ENCODE measurements around the gene ZNF80. TPM values are rescaled to one million over a fixed set of nuclear protein-coding genes. Genes with fewer than 3 reads are reported as not detected.

The ZNF80 gene
- total and polyA plus RNA-seq, 4 donors, result 0.15 TPM; not detected in 3

DNA sequence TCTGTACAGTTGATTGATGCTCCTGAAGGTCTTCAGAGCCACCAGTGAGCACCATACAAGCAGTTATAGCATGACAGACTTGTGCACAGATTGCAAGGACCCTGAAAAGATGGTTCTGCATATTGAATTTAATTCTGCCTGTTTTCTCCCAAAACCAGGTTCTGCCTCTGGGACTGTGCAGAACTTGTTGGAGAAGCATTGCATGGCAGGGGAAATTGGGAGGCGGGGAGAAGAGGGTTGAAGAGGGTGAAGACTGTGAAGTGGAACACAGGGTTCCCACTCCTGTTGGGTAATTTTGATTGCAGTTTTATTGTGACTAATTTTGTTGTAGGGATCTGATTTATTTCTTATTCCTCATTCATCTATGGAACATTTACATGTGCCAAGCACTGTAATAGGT is 10.3 kb downstream of the ZNF80 start:
- Histone ChIP-seq H3K4me1 (ENCODE audit: control insufficient read depth in 1 of 2, insufficient read depth in 2 of 2, low read length in 2 of 2) (no peaks in the 10 kb centered on the region), H3K36me3 (ENCODE audit: control insufficient read depth in 1 of 2, insufficient read depth in 2 of 2, low read length in 1 of 2) (no peaks in the 10 kb centered on the region), H3K27ac (ENCODE audit: low read depth in 1 of 2, low read length in 2 of 2) (no peak overlapping the region), H3K4me3 (ENCODE audit: low read length in 2 of 2) (no peak overlapping the region), H3K27me3 (ENCODE audit: control insufficient read depth in 1 of 2, insufficient read depth in 2 of 2, low read length in 1 of 2) (no peaks in the 10 kb centered on the region), H3K9me3 (ENCODE audit: control insufficient read depth, low read length) (peaks cover 7% of the 10 kb centered on the region)
- ATAC-seq (ENCODE audit: low FRiP score), result no peak
- intact Hi-C loops (cut with DNase I), result no loop called here
- WGBS, 2 donors, result 97 to 100% methylated on average over 1 of the region's 1 CpG
- no peak for DNase-seq

- H3K9me3 ChIP-seq (ENCODE audit: control insufficient read depth, low read length), result peaks cover 7% of the 10 kb centered on the region
- H3K36me3 ChIP-seq (ENCODE audit: control insufficient read depth in 1 of 2, insufficient read depth in 2 of 2, low read length in 1 of 2), result no peaks in the 10 kb centered on the region
- intact Hi-C loops (cut with DNase I), result no loop called here
- no peaks in the 10 kb centered on the region for H3K27me3 ChIP-seq (ENCODE audit: control insufficient read depth in 1 of 2, insufficient read depth in 2 of 2, low read length in 1 of 2)
- DNase-seq, result no peak
- no peak overlapping the region for H3K4me3 ChIP-seq (ENCODE audit: low read length in 2 of 2)
- WGBS, 2 donors, result 92 to 95% methylated on average over 2 of the region's 2 CpGs
- H3K27ac ChIP-seq (ENCODE audit: low read depth in 1 of 2, low read length in 2 of 2), result no peak overlapping the region
- H3K4me1 ChIP-seq (ENCODE audit: control insufficient read depth in 1 of 2, insufficient read depth in 2 of 2, low read length in 2 of 2), result no peaks in the 10 kb centered on the region
- ATAC-seq (ENCODE audit: low FRiP score), result no peak
Measured at GRCh38 chr3:114226313-114226712, 11.1 kb downstream of the ZNF80 start.

- DNase-seq, result no peak
- Histone ChIP-seq H3K36me3 (ENCODE audit: control insufficient read depth in 1 of 2, insufficient read depth in 2 of 2, low read length in 1 of 2) (no peaks in the 10 kb centered on the region), H3K9me3 (ENCODE audit: control insufficient read depth, low read length) (peaks cover 7% of the 10 kb centered on the region), H3K4me1 (ENCODE audit: control insufficient read depth in 1 of 2, insufficient read depth in 2 of 2, low read length in 2 of 2) (no peaks in the 10 kb centered on the region), H3K27me3 (ENCODE audit: control insufficient read depth in 1 of 2, insufficient read depth in 2 of 2, low read length in 1 of 2) (no peaks in the 10 kb centered on the region), H3K4me3 (ENCODE audit: low read length in 2 of 2) (no peak overlapping the region), H3K27ac (ENCODE audit: low read depth in 1 of 2, low read length in 2 of 2) (no peak overlapping the region)
- no peak for ATAC-seq (ENCODE audit: low FRiP score)
- intact Hi-C loops (cut with DNase I), result no loop called here
- WGBS, 2 donors, result 59 to 63% methylated on average over 3 of the region's 3 CpGs
Measured at GRCh38 chr3:114223143-114223542, 14.2 kb downstream of the ZNF80 start.

- no peak for ATAC-seq (ENCODE audit: low FRiP score)
- Histone ChIP-seq H3K27me3 (ENCODE audit: control insufficient read depth in 1 of 2, insufficient read depth in 2 of 2, low read length in 1 of 2) (no peaks in the 10 kb centered on the region), H3K36me3 (ENCODE audit: control insufficient read depth in 1 of 2, insufficient read depth in 2 of 2, low read length in 1 of 2) (no peaks in the 10 kb centered on the region), H3K4me1 (ENCODE audit: control insufficient read depth in 1 of 2, insufficient read depth in 2 of 2, low read length in 2 of 2) (no peaks in the 10 kb centered on the region), H3K27ac (ENCODE audit: low read depth in 1 of 2, low read length in 2 of 2) (no peak overlapping the region), H3K4me3 (ENCODE audit: low read length in 2 of 2) (no peak overlapping the region), H3K9me3 (ENCODE audit: control insufficient read depth, low read length) (peaks cover 7% of the 10 kb centered on the region)
- 94 to 99% methylated on average over 1 of the region's 1 CpG for WGBS, 2 donors
- DNase-seq, result no peak
- intact Hi-C loops (cut with DNase I), result no loop called here
Measured at GRCh38 chr3:114221881-114222264, 15.5 kb downstream of the ZNF80 start.

- intact Hi-C loops (cut with DNase I), result no loop called here
- Histone ChIP-seq H3K4me3 (ENCODE audit: low read length in 2 of 2) (no peak overlapping the region), H3K9me3 (ENCODE audit: control insufficient read depth, low read length) (peaks cover 7% of the 10 kb centered on the region), H3K4me1 (ENCODE audit: control insufficient read depth in 1 of 2, insufficient read depth in 2 of 2, low read length in 2 of 2) (no peaks in the 10 kb centered on the region), H3K27ac (ENCODE audit: low read depth in 1 of 2, low read length in 2 of 2) (no peak overlapping the region), H3K36me3 (ENCODE audit: control insufficient read depth in 1 of 2, insufficient read depth in 2 of 2, low read length in 1 of 2) (no peaks in the 10 kb centered on the region), H3K27me3 (ENCODE audit: control insufficient read depth in 1 of 2, insufficient read depth in 2 of 2, low read length in 1 of 2) (no peaks in the 10 kb centered on the region)
- WGBS, 2 donors, result 84 to 88% methylated on average over 9 of the region's 9 CpGs
- ATAC-seq (ENCODE audit: low FRiP score), result no peak
- DNase-seq, result no peak
Measured at GRCh38 chr3:114221165-114221880, 16.1 kb downstream of the ZNF80 start.

GRCh38 chr3:114219741-114220140 is 17.6 kb downstream of the ZNF80 start:
- Histone ChIP-seq H3K9me3 (ENCODE audit: control insufficient read depth, low read length) (peaks cover 3% of the 10 kb centered on the region), H3K4me3 (ENCODE audit: low read length in 2 of 2) (no peak overlapping the region), H3K27me3 (ENCODE audit: control insufficient read depth in 1 of 2, insufficient read depth in 2 of 2, low read length in 1 of 2) (no peaks in the 10 kb centered on the region), H3K4me1 (ENCODE audit: control insufficient read depth in 1 of 2, insufficient read depth in 2 of 2, low read length in 2 of 2) (no peaks in the 10 kb centered on the region), H3K36me3 (ENCODE audit: control insufficient read depth in 1 of 2, insufficient read depth in 2 of 2, low read length in 1 of 2) (no peaks in the 10 kb centered on the region), H3K27ac (ENCODE audit: low read depth in 1 of 2, low read length in 2 of 2) (no peak overlapping the region)
- intact Hi-C loops (cut with DNase I), result no loop called here
- 33 to 45% methylated on average over 2 of the region's 2 CpGs for WGBS, 2 donors
- ATAC-seq (ENCODE audit: low FRiP score) (no peak), DNase-seq (no peak)

GRCh38 chr3:114218578-114219185 is 18.7 kb downstream of the ZNF80 start:
- Histone ChIP-seq H3K9me3 (ENCODE audit: control insufficient read depth, low read length) (no peaks in the 10 kb centered on the region), H3K36me3 (ENCODE audit: control insufficient read depth in 1 of 2, insufficient read depth in 2 of 2, low read length in 1 of 2) (no peaks in the 10 kb centered on the region), H3K27ac (ENCODE audit: low read depth in 1 of 2, low read length in 2 of 2) (no peak overlapping the region), H3K4me1 (ENCODE audit: control insufficient read depth in 1 of 2, insufficient read depth in 2 of 2, low read length in 2 of 2) (no peaks in the 10 kb centered on the region), H3K4me3 (ENCODE audit: low read length in 2 of 2) (no peak overlapping the region), H3K27me3 (ENCODE audit: control insufficient read depth in 1 of 2, insufficient read depth in 2 of 2, low read length in 1 of 2) (no peaks in the 10 kb centered on the region)
- DNase-seq (no peak), ATAC-seq (ENCODE audit: low FRiP score) (no peak)
- intact Hi-C loops (cut with DNase I), result no loop called here
- 80 to 83% methylated on average over 12 of the region's 12 CpGs for WGBS, 2 donors

GRCh38 chr3:114218006-114218405 is 19.4 kb downstream of the ZNF80 start:
- H3K36me3 ChIP-seq (ENCODE audit: control insufficient read depth in 1 of 2, insufficient read depth in 2 of 2, low read length in 1 of 2), result no peaks in the 10 kb centered on the region
- H3K9me3 ChIP-seq (ENCODE audit: control insufficient read depth, low read length), result no peaks in the 10 kb centered on the region
- H3K27ac ChIP-seq (ENCODE audit: low read depth in 1 of 2, low read length in 2 of 2), result no peak overlapping the region
- no peak for DNase-seq
- H3K4me3 ChIP-seq (ENCODE audit: low read length in 2 of 2), result no peak overlapping the region
- H3K4me1 ChIP-seq (ENCODE audit: control insufficient read depth in 1 of 2, insufficient read depth in 2 of 2, low read length in 2 of 2), result no peaks in the 10 kb centered on the region
- ATAC-seq (ENCODE audit: low FRiP score), result no peak
- H3K27me3 ChIP-seq (ENCODE audit: control insufficient read depth in 1 of 2, insufficient read depth in 2 of 2, low read length in 1 of 2), result no peaks in the 10 kb centered on the region
- intact Hi-C loops (cut with DNase I), result no loop called here
- WGBS, 2 donors, result 54 to 60% methylated on average over 3 of the region's 3 CpGs

DNA sequence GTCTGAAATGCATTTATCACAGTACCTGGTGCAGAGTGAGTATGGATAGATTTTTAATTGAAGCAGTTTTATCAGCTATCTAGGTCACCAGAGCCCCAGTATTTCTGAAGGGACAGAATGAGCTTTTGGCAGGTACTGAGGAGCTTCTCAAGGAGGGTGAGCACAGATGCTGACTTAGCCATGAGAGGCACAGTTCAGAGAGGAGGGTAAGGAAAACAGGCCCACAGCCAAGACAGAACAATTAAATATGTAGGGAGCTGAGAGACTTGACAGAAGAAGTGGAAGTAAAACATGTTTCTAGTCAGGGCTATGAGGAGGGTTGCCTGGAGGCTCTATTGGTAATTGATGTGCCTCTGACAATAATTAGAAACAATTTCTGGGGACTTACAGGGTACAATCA is 20.1 kb downstream of the ZNF80 start:
- Histone ChIP-seq H3K4me3 (ENCODE audit: low read length in 2 of 2) (no peak overlapping the region), H3K9me3 (ENCODE audit: control insufficient read depth, low read length) (no peaks in the 10 kb centered on the region), H3K36me3 (ENCODE audit: control insufficient read depth in 1 of 2, insufficient read depth in 2 of 2, low read length in 1 of 2) (no peaks in the 10 kb centered on the region), H3K27me3 (ENCODE audit: control insufficient read depth in 1 of 2, insufficient read depth in 2 of 2, low read length in 1 of 2) (no peaks in the 10 kb centered on the region), H3K4me1 (ENCODE audit: control insufficient read depth in 1 of 2, insufficient read depth in 2 of 2, low read length in 2 of 2) (no peaks in the 10 kb centered on the region), H3K27ac (ENCODE audit: low read depth in 1 of 2, low read length in 2 of 2) (no peak overlapping the region)
- intact Hi-C loops (cut with DNase I), result no loop called here
- no peak for DNase-seq
- no peak for ATAC-seq (ENCODE audit: low FRiP score)
